WERI-Rb-1 (cell line): Measurements from ENCODE around the gene FAM72B.
"Not testable (repeated sequence)": the region's sequence is repeated elsewhere in the genome, so short reads cannot be mapped to it uniquely, and the experiment has no call there.

Experiments used
- DNase-seq: peaks from one replicate; pipeline ENCODE4 v3.0.0-alpha.2; 2020
- H3K27ac ChIP-seq: fragments of 250-450 bp; sonication (Bioruptor Pico); 2 replicates; pipeline ENCODE4 v1.5.1; 2020; ENCODE audit warnings: mild to moderate bottlenecking, moderate library complexity
- H3K27me3 ChIP-seq: fragments of 250-450 bp; sonication (Bioruptor Pico); 2 replicates; pipeline ENCODE4 v1.5.1; 2021; ENCODE audit warnings: mild to moderate bottlenecking, low read depth, moderate library complexity; ENCODE audit not compliant: insufficient read depth, severe bottlenecking
- H3K36me3 ChIP-seq: fragments of 250-450 bp; sonication (Bioruptor Pico); 2 replicates; pipeline ENCODE4 v1.5.1; 2020; ENCODE audit warnings: mild to moderate bottlenecking, moderate library complexity
- H3K4me3 ChIP-seq: 2 replicates; pipeline ENCODE4 v1.5.1; 2011; ENCODE audit warnings: low read depth, mild to moderate bottlenecking, control low read depth, low read length
- H3K9me3 ChIP-seq: fragments of 250-450 bp; sonication (Bioruptor Pico); 2 replicates; pipeline ENCODE4 v1.5.1; 2021; ENCODE audit warnings: mild to moderate bottlenecking, moderate library complexity; ENCODE audit not compliant: severe bottlenecking
- TF ChIP-seq, protein P1 (sequence below): IDR thresholded peaks from 2 replicates; pipeline ENCODE4 v1.5.1; 2011; ENCODE audit warnings: low read depth, mild to moderate bottlenecking, control low read depth, inconsistent platforms, low read length

FAM72B gene

GRCh38 chr1:121155671-121156358 lies 28.3 kb downstream of the FAM72B start:
- H3K9me3 ChIP-seq, H3K27ac ChIP-seq, H3K4me3 ChIP-seq, H3K27me3 ChIP-seq, H3K36me3 ChIP-seq: not testable (repeated sequence)
- TF ChIP-seq, protein P1, sequence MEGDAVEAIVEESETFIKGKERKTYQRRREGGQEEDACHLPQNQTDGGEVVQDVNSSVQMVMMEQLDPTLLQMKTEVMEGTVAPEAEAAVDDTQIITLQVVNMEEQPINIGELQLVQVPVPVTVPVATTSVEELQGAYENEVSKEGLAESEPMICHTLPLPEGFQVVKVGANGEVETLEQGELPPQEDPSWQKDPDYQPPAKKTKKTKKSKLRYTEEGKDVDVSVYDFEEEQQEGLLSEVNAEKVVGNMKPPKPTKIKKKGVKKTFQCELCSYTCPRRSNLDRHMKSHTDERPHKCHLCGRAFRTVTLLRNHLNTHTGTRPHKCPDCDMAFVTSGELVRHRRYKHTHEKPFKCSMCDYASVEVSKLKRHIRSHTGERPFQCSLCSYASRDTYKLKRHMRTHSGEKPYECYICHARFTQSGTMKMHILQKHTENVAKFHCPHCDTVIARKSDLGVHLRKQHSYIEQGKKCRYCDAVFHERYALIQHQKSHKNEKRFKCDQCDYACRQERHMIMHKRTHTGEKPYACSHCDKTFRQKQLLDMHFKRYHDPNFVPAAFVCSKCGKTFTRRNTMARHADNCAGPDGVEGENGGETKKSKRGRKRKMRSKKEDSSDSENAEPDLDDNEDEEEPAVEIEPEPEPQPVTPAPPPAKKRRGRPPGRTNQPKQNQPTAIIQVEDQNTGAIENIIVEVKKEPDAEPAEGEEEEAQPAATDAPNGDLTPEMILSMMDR: peak; percentile 25; the same call in 1 of the 2 replicates
- peak; percentile 10 for DNase-seq

- not testable (repeated sequence) for H3K9me3 ChIP-seq, H3K4me3 ChIP-seq, H3K27me3 ChIP-seq, H3K27ac ChIP-seq, H3K36me3 ChIP-seq, DNase-seq
These were observed 29.3 kb downstream of the FAM72B start for GRCh38 chr1:121154811-121155210.

DNA sequence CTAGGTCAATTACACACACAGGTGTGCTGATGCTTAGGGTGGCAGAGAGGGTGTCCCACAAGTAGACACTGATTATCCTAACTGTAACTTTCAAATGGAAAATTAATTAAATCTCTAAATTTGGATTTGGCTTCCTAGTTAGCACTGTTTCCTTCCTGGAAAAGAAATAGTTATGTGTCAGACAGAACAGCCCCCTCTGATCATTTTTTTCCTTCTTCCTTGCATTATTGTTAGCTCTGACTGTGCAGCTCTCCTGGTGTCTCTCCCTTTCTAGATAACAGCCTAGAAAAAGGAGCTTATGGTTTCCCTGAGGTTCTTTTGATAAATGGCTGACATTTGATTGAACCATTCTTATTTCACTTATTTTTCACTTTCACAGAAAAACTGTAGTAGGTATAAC lies 31.4 kb downstream of the FAM72B start:
- not testable (repeated sequence) for H3K27ac ChIP-seq, DNase-seq, H3K36me3 ChIP-seq, H3K27me3 ChIP-seq, H3K4me3 ChIP-seq, H3K9me3 ChIP-seq

DNA sequence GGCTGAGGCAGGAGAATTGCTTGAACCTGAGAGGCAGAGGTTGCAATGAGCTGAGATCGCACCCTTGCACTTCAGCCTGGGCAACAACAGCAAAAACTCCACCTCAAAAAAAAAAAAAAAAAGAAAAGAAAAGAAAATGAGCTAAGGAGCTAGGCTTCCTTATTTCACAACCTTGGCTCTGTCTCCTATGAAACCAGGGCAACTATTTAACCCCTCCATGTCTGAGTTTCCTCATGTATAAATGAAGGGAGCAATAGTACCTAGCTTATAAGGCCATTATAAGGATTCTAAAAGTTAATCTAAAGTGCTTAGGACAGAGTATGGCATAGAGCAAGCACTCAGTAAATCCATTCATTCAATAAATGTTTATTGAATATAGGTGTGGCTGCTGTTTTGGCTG lies 32.8 kb downstream of the FAM72B start:
- H3K36me3 ChIP-seq, DNase-seq, H3K4me3 ChIP-seq, H3K9me3 ChIP-seq, H3K27ac ChIP-seq, H3K27me3 ChIP-seq: not testable (repeated sequence)

DNA sequence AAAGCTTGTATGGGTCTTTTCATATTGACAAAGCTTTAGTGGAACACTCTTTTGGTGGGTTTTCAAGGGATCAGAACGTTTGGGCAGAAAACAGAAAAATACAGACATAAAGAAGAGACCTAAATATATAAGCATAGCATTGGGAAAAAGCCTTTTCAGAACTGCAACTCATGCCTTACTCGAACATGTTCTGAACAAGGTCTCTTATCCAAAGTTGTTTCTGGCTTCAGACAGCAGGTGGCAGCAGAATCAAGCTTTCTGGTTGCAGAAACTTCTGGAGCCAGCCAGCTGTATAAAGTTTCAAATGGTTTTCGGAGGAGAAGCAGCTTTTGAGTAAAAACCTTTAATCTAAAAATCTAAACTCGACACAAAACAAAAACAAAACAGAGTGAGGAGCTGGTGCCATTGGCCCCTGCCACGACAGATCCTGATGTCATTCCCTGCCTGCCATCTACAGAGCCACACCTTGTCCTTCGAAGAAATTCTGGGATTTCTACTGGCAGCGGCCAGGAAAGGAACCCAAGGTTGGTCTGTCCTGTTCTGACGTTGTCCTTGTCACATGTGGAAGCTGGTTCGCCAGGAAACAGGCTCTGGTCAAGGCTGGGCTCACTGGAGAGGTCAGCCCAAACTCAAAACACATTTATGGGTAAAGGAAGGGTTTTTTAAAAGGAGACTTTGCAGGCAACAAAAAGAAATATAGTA lies 35.5 kb downstream of the FAM72B start:
- H3K9me3 ChIP-seq, H3K27me3 ChIP-seq, H3K36me3 ChIP-seq, H3K27ac ChIP-seq, DNase-seq, H3K4me3 ChIP-seq: not testable (repeated sequence)

GRCh38 chr1:121140393-121140792 lies 43.7 kb downstream of the FAM72B start:
- H3K4me3 ChIP-seq, H3K27me3 ChIP-seq, H3K27ac ChIP-seq, H3K9me3 ChIP-seq, DNase-seq, H3K36me3 ChIP-seq: not testable (repeated sequence)

DNA sequence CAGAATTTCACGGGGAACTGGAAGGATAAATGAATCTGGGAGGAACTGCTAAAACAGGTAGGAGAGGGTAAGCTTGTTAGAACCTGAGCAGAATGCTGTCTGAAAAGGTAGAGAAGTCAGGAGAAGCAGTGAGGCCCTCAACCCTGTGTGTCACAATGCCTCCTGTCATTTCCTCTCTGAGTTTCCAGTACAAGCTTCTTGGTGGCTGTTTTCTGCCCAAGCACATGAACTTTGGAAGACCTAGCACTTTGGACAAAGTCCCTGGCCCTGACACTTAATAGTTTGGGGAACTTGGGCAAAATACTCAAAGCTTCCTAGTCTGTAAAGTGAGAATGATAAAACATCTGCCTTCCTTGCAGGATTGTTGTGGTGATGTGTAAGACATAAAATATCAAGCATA lies 52.6 kb downstream of the FAM72B start:
- H3K9me3 ChIP-seq, H3K27me3 ChIP-seq, H3K27ac ChIP-seq, DNase-seq, H3K4me3 ChIP-seq, H3K36me3 ChIP-seq: not testable (repeated sequence)

DNA sequence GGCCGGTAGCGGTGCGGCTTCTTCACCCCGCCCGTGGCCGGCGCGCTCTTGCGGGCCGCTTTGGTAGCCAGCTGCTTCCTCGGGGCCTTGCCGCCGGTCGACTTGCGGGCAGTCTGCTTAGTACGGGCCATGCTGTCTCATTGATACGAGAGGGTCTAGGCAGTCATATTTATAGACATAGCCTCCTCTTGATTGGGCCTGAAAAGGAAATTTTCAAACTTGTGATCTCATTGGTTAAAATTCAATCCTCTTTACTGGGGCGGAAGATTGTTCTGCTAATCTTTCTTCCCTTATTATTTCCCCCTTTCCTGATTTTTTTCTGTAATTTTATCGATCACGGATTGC lies 65.7 kb downstream of the FAM72B start:
- H3K4me3 ChIP-seq: peak overlapping the region; percentile 26; the same call in 1 of the 2 replicates
- not testable (repeated sequence) for H3K27ac ChIP-seq, H3K9me3 ChIP-seq, DNase-seq, H3K36me3 ChIP-seq, H3K27me3 ChIP-seq
